Neural cell (in vitro differentiated cells): Measurements from ENCODE around the gene BTBD9.

Experiments used
- EP300 ChIP-seq: fragments of 450-650 bp; conservative IDR thresholded peaks from 2 replicates; pipeline ENCODE4 v1.6.1; 2014; ENCODE audit warnings: antibody characterized with exemption, mild to moderate bottlenecking, moderate library complexity; ENCODE audit not compliant: poor library complexity, severe bottlenecking
- EZH2 ChIP-seq: fragments of 200-600, 300-800 bp; shearing (Covaris generic), sonication (generic); IDR thresholded peaks from 2 replicates; pipeline ENCODE4 v1.6.1; 2014; ENCODE audit warnings: antibody characterized with exemption, low read length, borderline replicate concordance, mild to moderate bottlenecking; ENCODE audit not compliant: insufficient read depth, poor library complexity, severe bottlenecking
- POLR2AphosphoS5 ChIP-seq: IDR thresholded peaks from 2 replicates; pipeline ENCODE4 v1.6.1; 2012
- SMC3 ChIP-seq: fragments of 450-650 bp; conservative IDR thresholded peaks from 2 replicates; pipeline ENCODE4 v1.6.1; 2014; ENCODE audit warnings: antibody characterized with exemption, mild to moderate bottlenecking, moderate library complexity; ENCODE audit not compliant: poor library complexity
- TAF1 ChIP-seq: IDR thresholded peaks from 2 replicates; pipeline ENCODE4 v1.6.1; 2012; ENCODE audit warnings: low read depth
- TF ChIP-seq, protein P1 (sequence below): fragments of 450-650 bp; IDR thresholded peaks from 2 replicates; pipeline ENCODE4 v1.5.1; 2014; ENCODE audit warnings: antibody characterized with exemption, mild to moderate bottlenecking, moderate library complexity; ENCODE audit not compliant: poor library complexity, severe bottlenecking

- no peak for TF ChIP-seq POLR2AphosphoS5
- no peak for TF ChIP-seq EP300
- no peak for TF ChIP-seq EZH2
- TF ChIP-seq, protein P1, sequence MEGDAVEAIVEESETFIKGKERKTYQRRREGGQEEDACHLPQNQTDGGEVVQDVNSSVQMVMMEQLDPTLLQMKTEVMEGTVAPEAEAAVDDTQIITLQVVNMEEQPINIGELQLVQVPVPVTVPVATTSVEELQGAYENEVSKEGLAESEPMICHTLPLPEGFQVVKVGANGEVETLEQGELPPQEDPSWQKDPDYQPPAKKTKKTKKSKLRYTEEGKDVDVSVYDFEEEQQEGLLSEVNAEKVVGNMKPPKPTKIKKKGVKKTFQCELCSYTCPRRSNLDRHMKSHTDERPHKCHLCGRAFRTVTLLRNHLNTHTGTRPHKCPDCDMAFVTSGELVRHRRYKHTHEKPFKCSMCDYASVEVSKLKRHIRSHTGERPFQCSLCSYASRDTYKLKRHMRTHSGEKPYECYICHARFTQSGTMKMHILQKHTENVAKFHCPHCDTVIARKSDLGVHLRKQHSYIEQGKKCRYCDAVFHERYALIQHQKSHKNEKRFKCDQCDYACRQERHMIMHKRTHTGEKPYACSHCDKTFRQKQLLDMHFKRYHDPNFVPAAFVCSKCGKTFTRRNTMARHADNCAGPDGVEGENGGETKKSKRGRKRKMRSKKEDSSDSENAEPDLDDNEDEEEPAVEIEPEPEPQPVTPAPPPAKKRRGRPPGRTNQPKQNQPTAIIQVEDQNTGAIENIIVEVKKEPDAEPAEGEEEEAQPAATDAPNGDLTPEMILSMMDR = no peak
- TF ChIP-seq SMC3 = no peak
- TF ChIP-seq TAF1 = no peak
These were observed 446.7 kb downstream of the BTBD9 start for GRCh38 chr6:38193051-38193450.
